ENCODE measurements around the gene MCF2. TPM values are rescaled to one million over a fixed set of nuclear protein-coding genes. Genes with fewer than 3 reads are reported as not detected.

Gene MCF2
- total and polyA plus RNA-seq, 2 of the 13 experiments (the other 11 are each of a cell fraction or from before 2014, with no cell fraction given) = 0.07 TPM; not detected in 1

GRCh38 chrX:139554376-139554775, 153.6 kb downstream of the MCF2 start:
- BruUV-seq (replicated peaks) = no TSS peak
- Histone ChIP-seq H3K27me3 (ENCODE audit: control insufficient read depth in 1 of 2, insufficient read depth in 2 of 2, low read length in 2 of 2) (no peaks in the 10 kb centered on the region), H3K27ac (ENCODE audit: extremely low read length, insufficient read depth, low read length) (no peak overlapping the region), H3K9me3 (ENCODE audit: low read length) (no peaks in the 10 kb centered on the region), H2AFZ (ENCODE audit: low read length) (no peak overlapping the region), H3K4me1 (ENCODE audit: insufficient read depth, low read length) (no peaks in the 10 kb centered on the region), H3K4me3 (replicated peaks in 1 of 3; ENCODE audit: insufficient read depth in 1 of 3, low read depth in 2 of 3, low read length in 3 of 3) (no peak overlapping the region), H3K9ac (ENCODE audit: insufficient read depth, low read depth, low read length) (no peak overlapping the region), H3K4me2 (ENCODE audit: low read depth, low read length) (no peak overlapping the region), H3K79me2 (ENCODE audit: insufficient read depth, low read length) (no peaks in the 10 kb centered on the region), H4K20me1 (ENCODE audit: insufficient read depth, low read length) (no peaks in the 10 kb centered on the region), H3K36me3 (replicated peaks in 1 of 2; ENCODE audit: control insufficient read depth in 1 of 2, insufficient read depth in 2 of 2, low read length in 2 of 2) (no peaks in the 10 kb centered on the region)
- ChIA-PET POLR2A (no interaction called here), CTCF (ENCODE audit: low intra/inter-chr PET ratio, low total read pairs) (no interaction called here)
- ATAC-seq (no peak), FAIRE-seq (no peak), DNase-seq (ENCODE audit: low spot score) (no peak)
- in situ Hi-C loops (cut with HindIII; ENCODE audit: extremely low pct_ligation_motif_present, low pct_unique_long_range_greater_than_20kb) = loop anchor here (10.0 kb wide), 1 partner anchor 780 kb away; no protein-coding TSS in a partner anchor
- TF ChIP-seq CHCHD3 (CRISPR knock-in tag; IDR thresholded peaks at IDR 0.05) = no peak
- no peak for TF ChIP-seq DDIT3 (CRISPR knock-in tag; IDR thresholded peaks at IDR 0.05)
- no peak for TF ChIP-seq ZNF672 (CRISPR knock-in tag; IDR thresholded peaks at IDR 0.05)
- TF ChIP-seq ADNP (CRISPR knock-in tag; IDR thresholded peaks at IDR 0.05) = no peak
- intact Hi-C loops (cut with micrococcal nuclease; ENCODE audit: unreplicated experiment) = no loop called here

- H2AFZ ChIP-seq (ENCODE audit: low read length) = no peak overlapping the region
- no peak overlapping the region for H3K9ac ChIP-seq (ENCODE audit: insufficient read depth, low read depth, low read length)
- ChIA-PET POLR2A (no interaction called here), CTCF (ENCODE audit: low intra/inter-chr PET ratio, low total read pairs) (no interaction called here)
- in situ Hi-C loops (cut with HindIII; ENCODE audit: extremely low pct_ligation_motif_present, low pct_unique_long_range_greater_than_20kb) = no loop called here
- BruUV-seq (replicated peaks) = no TSS peak
- TF ChIP-seq DZIP1 (CRISPR knock-in tag; IDR thresholded peaks at IDR 0.05) = no peak
- no peak for TF ChIP-seq NKX3-1 (CRISPR knock-in tag; IDR thresholded peaks at IDR 0.05)
- no peak for TF ChIP-seq AFF4 (CRISPR knock-in tag; IDR thresholded peaks at IDR 0.05)
- no peak for TF ChIP-seq ZNF878 (CRISPR knock-in tag; IDR thresholded peaks at IDR 0.05)
- no peaks in the 10 kb centered on the region for H3K79me2 ChIP-seq (ENCODE audit: insufficient read depth, low read length)
- H3K27me3 ChIP-seq (ENCODE audit: control insufficient read depth in 1 of 2, insufficient read depth in 2 of 2, low read length in 2 of 2) = no peaks in the 10 kb centered on the region
- intact Hi-C loops (cut with micrococcal nuclease; ENCODE audit: unreplicated experiment) = no loop called here
- no peaks in the 10 kb centered on the region for H3K9me3 ChIP-seq (ENCODE audit: low read length)
- H4K20me1 ChIP-seq (ENCODE audit: insufficient read depth, low read length) = no peaks in the 10 kb centered on the region
- FAIRE-seq = no peak
- no peak overlapping the region for H3K4me3 ChIP-seq (replicated peaks in 1 of 3; ENCODE audit: insufficient read depth in 1 of 3, low read depth in 2 of 3, low read length in 3 of 3)
- no peaks in the 10 kb centered on the region for H3K36me3 ChIP-seq (replicated peaks in 1 of 2; ENCODE audit: control insufficient read depth in 1 of 2, insufficient read depth in 2 of 2, low read length in 2 of 2)
- ATAC-seq = no peak
- DNase-seq (ENCODE audit: low spot score) = no peak
- H3K4me2 ChIP-seq (ENCODE audit: low read depth, low read length) = no peak overlapping the region
- no peak overlapping the region for H3K27ac ChIP-seq (ENCODE audit: extremely low read length, insufficient read depth, low read length)
- no peaks in the 10 kb centered on the region for H3K4me1 ChIP-seq (ENCODE audit: insufficient read depth, low read length)
- WGBS (ENCODE audit: low lambda C conversion rate) = 0% methylated on average over 1 of the region's 3 CpGs
Observed at GRCh38 chrX:139544591-139544990, 163.4 kb downstream of the MCF2 start.

Data from HepG2 (cell line).